Astrocyte of the spinal cord (primary cell): Measurements from ENCODE around the gene GALR1.

Source experiments
- DNase-seq: peaks from one replicate; pipeline ENCODE4 v3.0.0; 2011; ENCODE audit warnings: low read depth, low spot score
- H3K4me3 ChIP-seq: 2 replicates; pipeline ENCODE4 v1.5.1; 2011; ENCODE audit warnings: low read depth, mild to moderate bottlenecking, low read length, moderate library complexity
- in situ Hi-C: cut with HindIII; loops from 2 replicates; pipeline ENCODE4 v1.10.0; 2017; ENCODE audit warnings: low sequenced_read_pairs
- TF ChIP-seq, protein P1 (sequence below): IDR thresholded peaks from 2 replicates; pipeline ENCODE4 v1.5.1; 2012; ENCODE audit warnings: low read depth, mild to moderate bottlenecking, low read length, inconsistent platforms

The GALR1 gene

GRCh38 chr18:77299706-77300105 lies 50.1 kb downstream of the GALR1 start:
- in situ Hi-C loops = no loop called here
- H3K4me3 ChIP-seq = no peak overlapping the region
- TF ChIP-seq, protein P1, sequence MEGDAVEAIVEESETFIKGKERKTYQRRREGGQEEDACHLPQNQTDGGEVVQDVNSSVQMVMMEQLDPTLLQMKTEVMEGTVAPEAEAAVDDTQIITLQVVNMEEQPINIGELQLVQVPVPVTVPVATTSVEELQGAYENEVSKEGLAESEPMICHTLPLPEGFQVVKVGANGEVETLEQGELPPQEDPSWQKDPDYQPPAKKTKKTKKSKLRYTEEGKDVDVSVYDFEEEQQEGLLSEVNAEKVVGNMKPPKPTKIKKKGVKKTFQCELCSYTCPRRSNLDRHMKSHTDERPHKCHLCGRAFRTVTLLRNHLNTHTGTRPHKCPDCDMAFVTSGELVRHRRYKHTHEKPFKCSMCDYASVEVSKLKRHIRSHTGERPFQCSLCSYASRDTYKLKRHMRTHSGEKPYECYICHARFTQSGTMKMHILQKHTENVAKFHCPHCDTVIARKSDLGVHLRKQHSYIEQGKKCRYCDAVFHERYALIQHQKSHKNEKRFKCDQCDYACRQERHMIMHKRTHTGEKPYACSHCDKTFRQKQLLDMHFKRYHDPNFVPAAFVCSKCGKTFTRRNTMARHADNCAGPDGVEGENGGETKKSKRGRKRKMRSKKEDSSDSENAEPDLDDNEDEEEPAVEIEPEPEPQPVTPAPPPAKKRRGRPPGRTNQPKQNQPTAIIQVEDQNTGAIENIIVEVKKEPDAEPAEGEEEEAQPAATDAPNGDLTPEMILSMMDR = no peak
- DNase-seq = no peak

- TF ChIP-seq, protein P1 = no peak
- no peak for DNase-seq
- H3K4me3 ChIP-seq = no peak overlapping the region
- in situ Hi-C loops = no loop called here
Observed at GRCh38 chr18:77300579-77300978, 50.9 kb downstream of the GALR1 start.

DNA sequence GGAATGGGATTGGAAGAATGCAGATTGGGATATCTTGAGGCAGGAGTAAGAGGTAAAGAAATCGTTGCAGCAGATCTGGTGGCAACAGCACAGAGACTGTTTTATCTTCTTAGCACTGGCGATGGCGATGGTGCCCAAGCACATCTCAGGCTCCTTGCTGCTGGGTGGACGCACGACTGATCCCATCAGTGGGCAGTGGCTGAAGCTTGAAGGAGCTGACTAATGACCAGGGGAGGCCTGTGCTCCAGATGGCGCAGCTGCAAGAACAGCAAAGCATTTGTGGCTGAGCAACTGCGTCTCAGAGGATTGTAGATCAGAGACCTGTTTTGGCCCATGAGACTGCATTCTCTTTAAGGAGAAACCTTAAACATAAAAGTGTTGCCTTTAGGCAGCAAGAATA lies 54.6 kb downstream of the GALR1 start:
- in situ Hi-C loops = no loop called here
- no peak overlapping the region for H3K4me3 ChIP-seq
- TF ChIP-seq, protein P1 = no peak
- no peak for DNase-seq

DNA sequence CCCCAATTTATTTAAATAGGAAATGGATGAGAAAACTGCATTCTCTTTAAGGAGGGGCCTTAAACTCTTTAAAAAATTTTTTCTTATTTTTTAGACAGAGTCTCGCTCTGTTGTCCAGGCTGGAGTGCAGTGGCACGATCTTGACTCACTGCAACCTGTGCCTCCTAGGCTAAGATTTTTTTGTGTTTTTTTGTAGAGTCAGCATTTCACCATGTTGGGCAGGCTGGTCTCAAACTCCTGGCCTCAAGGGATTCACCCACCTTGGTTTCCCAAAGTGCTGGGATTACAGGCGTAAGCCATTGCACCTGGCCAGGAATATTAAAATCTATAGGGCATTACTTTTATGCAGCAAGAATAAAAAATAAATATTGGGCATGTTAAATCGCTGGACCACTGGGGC lies 56.0 kb downstream of the GALR1 start:
- H3K4me3 ChIP-seq = no peak overlapping the region
- TF ChIP-seq, protein P1 = no peak
- no peak for DNase-seq
- in situ Hi-C loops = no loop called here

GRCh38 chr18:77308216-77308615 lies 58.6 kb downstream of the GALR1 start:
- in situ Hi-C loops = no loop called here
- DNase-seq = no peak
- TF ChIP-seq, protein P1 = no peak
- H3K4me3 ChIP-seq = no peak overlapping the region

DNA sequence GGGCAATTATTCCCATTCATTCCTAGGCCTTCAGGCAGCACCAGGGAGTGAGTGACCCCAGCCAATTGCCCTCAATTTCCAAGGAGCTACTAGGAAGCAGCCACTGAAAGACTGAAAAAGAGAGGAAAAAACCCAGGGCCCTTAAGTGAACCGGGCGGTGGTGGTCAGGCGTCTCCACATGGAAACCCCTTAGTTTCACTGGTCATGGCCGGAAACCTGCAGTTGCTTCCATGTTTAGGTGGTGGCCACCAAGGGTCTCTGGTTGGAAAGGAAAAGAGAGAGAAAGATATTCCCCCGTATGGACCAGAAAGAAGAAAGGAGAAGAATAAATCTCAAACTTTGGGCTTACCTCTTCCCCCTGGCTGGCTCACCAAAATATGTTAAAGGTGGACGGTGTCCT lies 64.9 kb downstream of the GALR1 start:
- TF ChIP-seq, protein P1 = no peak
- in situ Hi-C loops = no loop called here
- no peak for DNase-seq
- no peak overlapping the region for H3K4me3 ChIP-seq

- in situ Hi-C loops = no loop called here
- TF ChIP-seq, protein P1 = no peak
- DNase-seq = no peak
- H3K4me3 ChIP-seq = no peak overlapping the region
Observed at GRCh38 chr18:77314952-77315351, 65.3 kb downstream of the GALR1 start.
